GM19463 (cell line): Measurements from ENCODE around the gene TRPM1.

Experiments used
- ATAC-seq: cut with Tn5 transposase; IDR thresholded peaks from one replicate; pipeline ENCODE4 v1.9.1; 2021; ENCODE audit warnings: mild to moderate bottlenecking, moderate library complexity; ENCODE audit not compliant: unreplicated experiment

The TRPM1 gene

GRCh38 chr15:31051496-31052080, 49.9 kb downstream of the TRPM1 start:
- no peak for ATAC-seq

DNA sequence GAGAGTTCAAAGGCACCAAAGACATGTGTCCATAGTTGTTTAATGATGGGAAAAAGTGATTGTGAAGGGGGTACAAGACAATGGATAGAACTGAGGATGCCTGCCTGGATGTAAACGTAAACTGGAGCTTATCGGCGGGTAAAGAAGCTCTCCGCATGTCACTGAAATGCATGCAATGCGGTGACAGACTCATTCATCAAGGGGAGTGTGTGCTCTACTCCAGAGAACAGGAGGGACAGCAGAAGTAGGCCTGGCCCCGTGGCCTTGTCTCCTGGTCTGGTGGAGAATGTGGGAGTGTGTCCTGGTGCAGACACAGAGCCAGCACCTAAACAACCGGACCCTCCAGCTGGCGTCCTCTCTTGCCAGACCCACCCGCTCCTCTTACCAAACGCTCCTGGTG, 50.6 kb downstream of the TRPM1 start:
- ATAC-seq = no peak

GRCh38 chr15:31049682-31050615, 51.6 kb downstream of the TRPM1 start:
- no peak for ATAC-seq

GRCh38 chr15:31049111-31049510, 52.4 kb downstream of the TRPM1 start:
- ATAC-seq = no peak

- ATAC-seq = no peak
Measured at GRCh38 chr15:31047437-31047836, 54.1 kb downstream of the TRPM1 start.

GRCh38 chr15:31046759-31047359, 54.7 kb downstream of the TRPM1 start:
- ATAC-seq = no peak

DNA sequence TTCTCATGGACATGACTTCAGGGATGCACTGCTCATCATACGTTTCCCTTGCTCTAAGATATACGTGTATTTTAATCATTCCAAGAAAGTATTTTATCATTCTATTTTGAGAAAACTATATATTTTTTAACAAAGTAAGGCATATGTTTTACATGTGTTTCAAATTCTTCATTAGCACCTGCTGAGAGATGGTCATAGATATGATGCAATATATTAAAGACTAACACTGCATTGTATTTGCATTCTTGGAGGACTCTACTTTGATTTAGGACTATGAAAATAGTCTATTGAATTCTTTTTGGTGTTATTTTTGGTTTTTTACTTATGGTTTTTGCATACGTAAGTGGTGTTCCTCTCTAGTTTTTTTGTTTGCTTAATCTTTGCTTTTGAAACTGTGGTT, 55.9 kb downstream of the TRPM1 start:
- ATAC-seq = no peak

DNA sequence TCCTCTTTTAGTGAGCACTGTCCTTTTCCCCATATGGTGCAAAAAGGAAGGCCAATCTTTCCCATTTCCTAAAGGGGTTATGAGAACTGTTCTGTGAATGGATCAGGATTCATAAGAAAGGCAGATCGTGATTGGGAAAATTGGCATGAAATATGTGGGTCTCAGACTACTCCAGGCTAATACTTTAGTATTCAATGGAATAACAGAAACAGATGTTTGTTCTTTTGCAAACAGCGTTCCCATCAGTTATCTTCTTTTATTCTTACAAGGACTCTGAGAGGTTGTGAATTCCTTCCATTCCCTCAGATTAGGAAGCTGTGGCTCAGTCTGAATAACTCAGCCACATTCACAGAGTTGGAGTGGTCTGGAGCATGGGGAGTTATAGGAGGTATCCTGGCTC, 58.8 kb downstream of the TRPM1 start:
- ATAC-seq = no peak

- ATAC-seq = no peak
Measured at GRCh38 chr15:31041610-31042009, 59.9 kb downstream of the TRPM1 start.

- ATAC-seq = no peak
Measured at GRCh38 chr15:31040611-31041010, 60.9 kb downstream of the TRPM1 start.

- ATAC-seq = no peak
Measured at GRCh38 chr15:31039961-31040360, 61.6 kb downstream of the TRPM1 start.

DNA sequence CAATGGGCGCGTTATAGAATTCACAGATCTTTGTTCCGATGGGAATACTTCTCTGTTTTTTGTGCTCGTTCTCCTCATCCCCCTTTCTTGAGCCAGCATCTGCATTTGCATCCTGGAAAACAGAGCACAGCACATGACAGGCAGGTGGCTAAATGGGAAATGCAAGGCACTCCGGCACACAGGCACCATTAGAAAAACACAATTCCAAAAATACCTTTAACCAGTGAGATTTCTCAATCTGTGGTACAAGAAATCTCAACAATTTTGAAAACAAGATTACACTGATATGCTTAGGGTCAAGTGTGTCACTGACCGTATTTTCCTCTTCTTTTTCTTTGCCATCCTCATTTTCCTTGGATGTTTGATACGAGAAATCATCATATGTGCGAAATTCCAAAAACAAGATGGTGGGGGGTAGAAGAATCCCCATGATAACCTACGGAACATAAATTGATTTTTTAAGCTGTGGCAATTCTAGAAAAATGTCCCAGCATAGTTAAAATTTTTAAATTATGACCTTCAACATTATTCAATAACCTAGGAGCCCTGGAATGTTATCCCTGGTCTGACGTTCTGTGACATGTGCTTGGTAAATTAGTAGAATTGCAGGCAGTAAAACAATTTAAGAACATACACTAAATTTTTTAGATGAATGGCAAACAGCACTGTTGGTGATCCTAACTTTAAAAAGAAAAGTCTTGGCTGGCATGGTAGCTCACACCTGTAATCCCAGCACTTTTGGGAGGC, 63.6 kb downstream of the TRPM1 start:
- no peak for ATAC-seq

DNA sequence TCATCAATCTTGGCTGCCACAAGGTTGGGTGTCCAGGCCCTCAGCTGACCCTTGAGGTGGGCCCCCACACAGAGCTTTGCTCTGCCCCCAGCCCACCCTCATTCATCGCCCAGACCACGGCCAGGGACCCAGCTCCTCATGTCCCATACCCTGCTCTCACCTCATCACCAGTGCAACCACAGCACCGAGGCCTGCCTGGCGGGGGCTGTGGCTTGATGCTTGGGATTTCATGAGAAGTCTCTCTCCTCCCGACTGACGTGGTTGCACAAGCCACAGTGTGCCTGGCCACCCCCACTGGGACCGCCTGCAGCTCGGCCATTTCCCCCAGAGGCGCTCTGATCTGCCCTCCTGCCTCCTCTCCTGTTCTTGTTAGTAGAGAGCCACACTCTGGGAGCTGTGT, 64.7 kb downstream of the TRPM1 start:
- ATAC-seq = no peak

DNA sequence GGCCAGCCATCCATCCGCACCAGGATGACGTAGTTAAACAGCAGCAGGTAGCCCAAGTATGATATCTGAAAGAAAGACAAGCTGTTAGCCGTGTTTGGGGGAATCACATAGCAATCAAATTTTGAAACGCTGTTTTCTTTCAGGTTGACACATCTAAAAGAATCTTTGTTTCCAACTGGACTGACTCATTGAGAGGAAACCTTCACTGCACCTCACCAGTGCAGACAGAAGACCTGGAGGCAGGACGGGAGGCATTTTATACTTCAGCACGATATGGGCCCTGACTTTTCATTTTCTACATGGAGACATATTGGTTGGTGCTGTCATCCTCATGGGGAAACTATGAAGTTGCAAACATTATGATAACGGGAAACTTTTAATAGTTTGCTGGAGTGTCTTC, 65.9 kb downstream of the TRPM1 start:
- no peak for ATAC-seq

DNA sequence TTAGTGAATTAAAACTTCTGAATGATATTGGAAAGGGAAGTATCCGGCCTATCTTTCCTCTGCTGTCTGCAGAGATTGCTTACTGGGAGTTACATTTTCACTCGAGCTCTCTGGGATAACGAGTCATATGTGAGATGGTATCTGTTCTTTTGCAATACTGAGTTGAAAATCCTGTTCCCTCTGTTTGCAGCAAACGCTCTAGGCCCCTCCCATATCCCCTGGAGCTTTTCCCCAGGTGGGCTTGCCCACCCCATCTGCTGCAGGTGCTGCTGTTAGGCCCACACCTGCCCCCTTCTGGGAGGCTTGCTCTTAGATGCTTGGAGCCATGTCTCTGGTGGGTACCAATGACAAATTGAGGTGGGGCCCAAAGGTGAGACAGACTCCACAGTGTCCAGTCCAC, 67.4 kb downstream of the TRPM1 start:
- ATAC-seq = no peak

DNA sequence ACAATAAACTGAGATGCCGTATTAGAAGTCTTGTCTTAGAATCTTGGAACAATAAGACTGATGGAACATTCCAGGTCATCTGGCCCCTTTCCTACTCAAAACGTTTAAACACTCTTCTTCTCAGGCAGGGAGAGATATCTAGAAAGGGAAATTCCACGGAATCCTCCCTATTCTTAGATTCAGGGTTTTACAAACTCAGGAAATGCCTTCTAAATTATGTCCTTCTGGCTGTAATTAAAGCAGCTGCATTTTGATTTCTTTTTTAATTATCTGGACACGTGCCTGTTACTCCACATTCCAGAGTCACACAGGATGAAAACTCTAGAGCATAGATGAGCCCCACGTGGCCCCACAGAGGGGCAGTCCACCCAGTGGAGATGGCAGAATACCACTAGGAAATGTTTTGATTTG, 68.6 kb downstream of the TRPM1 start:
- no peak for ATAC-seq

- ATAC-seq = peak; percentile 76
Measured at GRCh38 chr15:31031471-31032067, 70.0 kb downstream of the TRPM1 start.

DNA sequence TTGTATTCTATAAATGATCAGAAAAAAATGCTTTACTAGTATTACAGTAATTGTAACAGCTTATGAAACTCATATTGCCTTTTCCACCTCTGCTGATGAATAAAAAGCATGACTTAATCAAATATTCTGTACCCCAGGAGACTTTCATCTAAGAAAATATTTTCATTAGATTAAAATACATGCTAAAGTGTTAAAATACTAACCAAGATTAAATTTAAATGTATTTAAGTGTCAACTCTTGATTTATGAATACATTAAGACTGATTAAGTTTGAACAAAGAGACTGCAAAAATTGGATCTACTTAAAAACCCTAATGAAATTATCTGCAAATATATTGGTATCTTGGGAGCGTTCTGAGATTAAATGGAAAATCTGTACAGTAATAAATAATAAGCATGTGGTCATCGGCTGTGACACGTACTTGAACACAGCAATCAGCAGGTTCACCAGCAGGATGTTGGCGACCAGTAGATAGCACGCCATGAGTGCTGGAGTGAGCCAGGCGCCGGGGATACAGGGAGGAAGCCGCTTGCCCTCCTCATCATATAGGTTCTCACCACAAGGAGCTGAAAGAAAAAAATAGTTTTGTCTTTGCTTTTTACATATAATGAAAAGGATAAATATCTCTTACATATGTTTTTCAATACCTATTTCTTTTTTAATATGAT, 73.5 kb downstream of the TRPM1 start:
- no peak for ATAC-seq

GRCh38 chr15:31025996-31026395, 75.5 kb downstream of the TRPM1 start:
- no peak for ATAC-seq

- ATAC-seq = no peak
Measured at GRCh38 chr15:31024979-31025378, 76.5 kb downstream of the TRPM1 start.
